ENCODE data around the gene HES2.

Gene HES2

DNA sequence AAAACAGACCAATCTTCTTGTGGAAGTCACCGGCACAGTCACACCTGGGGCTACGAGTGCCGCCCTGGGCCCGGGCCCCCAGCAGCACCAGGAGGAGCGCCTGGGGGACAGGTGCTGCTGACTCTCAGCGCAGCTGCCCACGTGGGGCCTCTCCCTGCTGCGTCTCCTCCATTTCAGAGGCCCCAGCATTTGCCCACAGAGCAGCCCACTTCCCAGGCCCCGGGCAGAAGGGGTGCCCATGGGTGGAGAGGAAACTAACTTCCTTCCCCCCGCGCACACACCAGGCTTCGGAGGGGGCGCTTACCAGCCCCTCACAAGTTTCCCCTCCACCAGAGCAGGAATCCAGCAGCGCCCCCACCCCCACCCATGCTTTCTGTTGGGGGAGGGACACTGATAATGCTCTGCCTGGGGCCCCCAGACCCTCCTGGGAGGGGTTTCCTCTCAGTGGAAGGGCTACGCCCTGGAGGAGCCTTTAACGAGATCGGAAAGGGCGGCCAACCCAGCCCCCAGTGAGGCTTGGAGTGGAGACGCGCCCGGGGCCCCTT, 45.8 kb upstream of the HES2 start:
- H3K27ac ChIP-seq (replicated peaks) = no peak overlapping the region
- no peak for DNase-seq (ENCODE audit: low read depth in 1 of 2, low spot score in 1 of 2)
- H3K27me3 ChIP-seq (ENCODE audit: insufficient read depth, poor library complexity, severe bottlenecking) = peaks cover 42% of the 10 kb centered on the region
- TF ChIP-seq, protein P1, sequence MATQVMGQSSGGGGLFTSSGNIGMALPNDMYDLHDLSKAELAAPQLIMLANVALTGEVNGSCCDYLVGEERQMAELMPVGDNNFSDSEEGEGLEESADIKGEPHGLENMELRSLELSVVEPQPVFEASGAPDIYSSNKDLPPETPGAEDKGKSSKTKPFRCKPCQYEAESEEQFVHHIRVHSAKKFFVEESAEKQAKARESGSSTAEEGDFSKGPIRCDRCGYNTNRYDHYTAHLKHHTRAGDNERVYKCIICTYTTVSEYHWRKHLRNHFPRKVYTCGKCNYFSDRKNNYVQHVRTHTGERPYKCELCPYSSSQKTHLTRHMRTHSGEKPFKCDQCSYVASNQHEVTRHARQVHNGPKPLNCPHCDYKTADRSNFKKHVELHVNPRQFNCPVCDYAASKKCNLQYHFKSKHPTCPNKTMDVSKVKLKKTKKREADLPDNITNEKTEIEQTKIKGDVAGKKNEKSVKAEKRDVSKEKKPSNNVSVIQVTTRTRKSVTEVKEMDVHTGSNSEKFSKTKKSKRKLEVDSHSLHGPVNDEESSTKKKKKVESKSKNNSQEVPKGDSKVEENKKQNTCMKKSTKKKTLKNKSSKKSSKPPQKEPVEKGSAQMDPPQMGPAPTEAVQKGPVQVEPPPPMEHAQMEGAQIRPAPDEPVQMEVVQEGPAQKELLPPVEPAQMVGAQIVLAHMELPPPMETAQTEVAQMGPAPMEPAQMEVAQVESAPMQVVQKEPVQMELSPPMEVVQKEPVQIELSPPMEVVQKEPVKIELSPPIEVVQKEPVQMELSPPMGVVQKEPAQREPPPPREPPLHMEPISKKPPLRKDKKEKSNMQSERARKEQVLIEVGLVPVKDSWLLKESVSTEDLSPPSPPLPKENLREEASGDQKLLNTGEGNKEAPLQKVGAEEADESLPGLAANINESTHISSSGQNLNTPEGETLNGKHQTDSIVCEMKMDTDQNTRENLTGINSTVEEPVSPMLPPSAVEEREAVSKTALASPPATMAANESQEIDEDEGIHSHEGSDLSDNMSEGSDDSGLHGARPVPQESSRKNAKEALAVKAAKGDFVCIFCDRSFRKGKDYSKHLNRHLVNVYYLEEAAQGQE (IDR thresholded peaks at IDR 0.05; ENCODE audit: insufficient replicate concordance, low read depth) = no peak
- TF ChIP-seq SPI1 (IDR thresholded peaks at IDR 0.05; ENCODE audit: borderline replicate concordance, low read depth) = no peak
- TF ChIP-seq, protein P2, sequence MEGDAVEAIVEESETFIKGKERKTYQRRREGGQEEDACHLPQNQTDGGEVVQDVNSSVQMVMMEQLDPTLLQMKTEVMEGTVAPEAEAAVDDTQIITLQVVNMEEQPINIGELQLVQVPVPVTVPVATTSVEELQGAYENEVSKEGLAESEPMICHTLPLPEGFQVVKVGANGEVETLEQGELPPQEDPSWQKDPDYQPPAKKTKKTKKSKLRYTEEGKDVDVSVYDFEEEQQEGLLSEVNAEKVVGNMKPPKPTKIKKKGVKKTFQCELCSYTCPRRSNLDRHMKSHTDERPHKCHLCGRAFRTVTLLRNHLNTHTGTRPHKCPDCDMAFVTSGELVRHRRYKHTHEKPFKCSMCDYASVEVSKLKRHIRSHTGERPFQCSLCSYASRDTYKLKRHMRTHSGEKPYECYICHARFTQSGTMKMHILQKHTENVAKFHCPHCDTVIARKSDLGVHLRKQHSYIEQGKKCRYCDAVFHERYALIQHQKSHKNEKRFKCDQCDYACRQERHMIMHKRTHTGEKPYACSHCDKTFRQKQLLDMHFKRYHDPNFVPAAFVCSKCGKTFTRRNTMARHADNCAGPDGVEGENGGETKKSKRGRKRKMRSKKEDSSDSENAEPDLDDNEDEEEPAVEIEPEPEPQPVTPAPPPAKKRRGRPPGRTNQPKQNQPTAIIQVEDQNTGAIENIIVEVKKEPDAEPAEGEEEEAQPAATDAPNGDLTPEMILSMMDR (IDR thresholded peaks at IDR 0.05; ENCODE audit: insufficient read depth, low read length) = no peak
- TF ChIP-seq GABPA (IDR thresholded peaks at IDR 0.05; ENCODE audit: low read depth) = no peak
- TF ChIP-seq POLR2AphosphoS5 (IDR thresholded peaks at IDR 0.05; ENCODE audit: low read depth) = no peak
- no peak overlapping the region for H3K4me3 ChIP-seq (replicated peaks; ENCODE audit: insufficient read depth, low read length)

DNA sequence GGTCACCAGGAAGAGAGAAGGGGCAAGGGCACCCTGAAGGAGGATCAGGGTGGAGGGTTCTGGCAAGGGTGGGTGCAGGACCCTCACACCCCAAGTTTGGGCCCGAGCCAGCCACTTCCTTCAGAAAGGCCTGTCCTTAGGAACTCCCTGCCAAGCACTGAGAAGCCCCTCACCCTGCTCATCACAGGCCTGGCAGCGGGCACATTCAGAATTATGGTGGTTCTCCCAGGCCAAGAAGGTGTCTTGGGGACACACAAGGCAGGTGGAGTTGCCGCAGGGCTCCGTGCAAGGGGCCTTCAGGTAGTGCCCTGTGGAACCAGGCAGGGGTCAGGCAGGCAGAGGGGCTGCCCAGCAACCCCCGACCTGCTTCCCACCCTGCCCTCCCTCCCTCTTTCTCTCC, 45.2 kb upstream of the HES2 start:
- Histone ChIP-seq H3K4me3 (replicated peaks; ENCODE audit: insufficient read depth, low read length) (no peak overlapping the region), H3K27ac (replicated peaks) (no peak overlapping the region), H3K27me3 (ENCODE audit: insufficient read depth, poor library complexity, severe bottlenecking) (peaks cover 48% of the 10 kb centered on the region)
- DNase-seq (ENCODE audit: low read depth in 1 of 2, low spot score in 1 of 2) = no peak
- TF ChIP-seq SPI1 (IDR thresholded peaks at IDR 0.05; ENCODE audit: borderline replicate concordance, low read depth) = no peak
- TF ChIP-seq, protein P1 (IDR thresholded peaks at IDR 0.05; ENCODE audit: insufficient replicate concordance, low read depth) = no peak
- TF ChIP-seq, protein P2 (IDR thresholded peaks at IDR 0.05; ENCODE audit: insufficient read depth, low read length) = no peak
- TF ChIP-seq POLR2AphosphoS5 (IDR thresholded peaks at IDR 0.05; ENCODE audit: low read depth) = no peak
- no peak for TF ChIP-seq GABPA (IDR thresholded peaks at IDR 0.05; ENCODE audit: low read depth)

DNA sequence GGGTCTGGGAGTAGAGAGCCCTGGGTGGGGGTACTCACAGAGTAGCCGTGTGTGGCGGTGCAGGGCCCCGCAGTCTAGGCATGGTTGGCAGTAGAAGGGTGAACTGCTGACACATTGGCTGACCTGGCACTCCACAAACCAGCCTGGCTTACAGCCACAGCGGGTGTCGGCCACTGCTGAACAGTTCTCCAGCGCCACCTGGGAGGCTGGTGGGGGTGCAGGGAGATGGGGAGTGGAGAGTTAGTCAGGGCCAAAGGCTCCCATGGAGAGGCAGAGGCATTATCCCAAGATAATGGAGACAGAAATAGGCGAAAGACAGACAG, 44.8 kb upstream of the HES2 start:
- H3K27ac ChIP-seq (replicated peaks) = no peak overlapping the region
- no peak overlapping the region for H3K4me3 ChIP-seq (replicated peaks; ENCODE audit: insufficient read depth, low read length)
- DNase-seq (ENCODE audit: low read depth in 1 of 2, low spot score in 1 of 2) = no peak
- peaks cover 52% of the 10 kb centered on the region for H3K27me3 ChIP-seq (ENCODE audit: insufficient read depth, poor library complexity, severe bottlenecking)
- TF ChIP-seq SPI1 (IDR thresholded peaks at IDR 0.05; ENCODE audit: borderline replicate concordance, low read depth) (no peak), GABPA (IDR thresholded peaks at IDR 0.05; ENCODE audit: low read depth) (no peak), POLR2AphosphoS5 (IDR thresholded peaks at IDR 0.05; ENCODE audit: low read depth) (no peak)
- TF ChIP-seq, protein P1 (IDR thresholded peaks at IDR 0.05; ENCODE audit: insufficient replicate concordance, low read depth) = no peak
- TF ChIP-seq, protein P2 (IDR thresholded peaks at IDR 0.05; ENCODE audit: insufficient read depth, low read length) = no peak
